Gastrocnemius medialis (tissue), 4 donors: Measurements from ENCODE around the gene NFIC. TPM values are rescaled to one million over a fixed set of nuclear protein-coding genes. Genes with fewer than 3 reads are reported as not detected.

Experiments
- ATAC-seq, 2 donors: fragments of 150-250 bp; one replicate each; pipeline ENCODE4 v1.9.1; 2016
- DNase-seq, 2 donors: peaks; one replicate each; pipeline ENCODE4 v3.0.0-alpha.2; 2019
- H3K27ac ChIP-seq, 4 donors: fragments of 200-600 bp; sonication (generic); 1 replicate in 1 of 4; 2 replicates in 3 of 4; pipeline ENCODE4 v1.5.1; 2016 to 2018; ENCODE audit warnings: mild to moderate bottlenecking in 2 of 4, moderate library complexity in 1 of 4
- H3K27me3 ChIP-seq, 3 donors: fragments of 200-600 bp; sonication (generic) in 2 of 3; 1 replicate in 1 of 3; 2 replicates in 2 of 3; pipeline versions ENCODE4 v1.5.1 to v1.6.0; 2016 to 2019; ENCODE audit warnings: mild to moderate bottlenecking in 1 of 3, moderate library complexity in 1 of 3
- H3K36me3 ChIP-seq, 2 donors: fragments of 200-600 bp; sonication (generic) in 1 of 2; one replicate each; pipeline ENCODE4 v1.5.1; 2017 to 2018
- H3K4me1 ChIP-seq, 2 donors: fragments of 200-600 bp; sonication (generic) in 1 of 2; one replicate each; pipeline ENCODE4 v1.5.1; 2016 to 2017; ENCODE audit warnings: mild to moderate bottlenecking in 2 of 2
- H3K4me3 ChIP-seq, 4 donors: fragments of 200-600 bp; sonication (generic) in 3 of 4; 1 replicate in 1 of 4; 2 replicates in 3 of 4; pipeline ENCODE4 v1.5.1; 2016 to 2019; ENCODE audit warnings: mild to moderate bottlenecking in 2 of 4
- H3K9me3 ChIP-seq, 3 donors: fragments of 200-600 bp; sonication (generic) in 2 of 3; 1 replicate in 1 of 3; 2 replicates in 2 of 3; pipeline ENCODE4 v1.5.1; 2016 to 2019
- POLR2A ChIP-seq, 2 donors: fragments of 450-650 bp; IDR thresholded peaks; one replicate each; pipeline ENCODE4 v1.6.1; 2017; ENCODE audit warnings: antibody characterized with exemption in 2 of 2, mild to moderate bottlenecking in 2 of 2, moderate library complexity in 2 of 2
- in situ Hi-C, 4 donors: fragments of 200-750 bp; cut with MboI; loops; one replicate each; pipeline versions ENCODE4 v1.15.0 to v1.8.0; 2017; ENCODE audit warnings: low sequenced_read_pairs in 4 of 4
- intact Hi-C: fragments of 100-400 bp; cut with DNase I; formaldehyde crosslinking; loops from one replicate; pipeline ENCODE4 v1.15.1; 2023; ENCODE audit warnings: low total_unique reads
- total RNA-seq, 4 donors: library from RNA; depleted of rRNA; stranded (reverse); fragments of >200 nt; gene quantifications; one replicate each; pipeline versions ENCODE4 v1.1.0 to v1.2.3, GENCODE V29; 2016
- TF ChIP-seq, protein P1 (sequence below), 5 experiments: fragments of 450-650 bp in 3 of 5; fragments of 200-600 bp in 2 of 5; sonication (generic) in 2 of 5; IDR thresholded peaks in 4 of 5; conservative IDR thresholded peaks in 1 of 5; 1 replicate in 4 of 5; 2 replicates in 1 of 5; pipeline ENCODE4 v1.5.1; 2016 to 2019; ENCODE audit warnings: antibody characterized with exemption in 5 of 5, mild to moderate bottlenecking in 3 of 5, moderate library complexity in 3 of 5

Gene NFIC
- total RNA-seq, 4 donors from 2014 or later = 90.2 to 403 (median 348) TPM

DNA sequence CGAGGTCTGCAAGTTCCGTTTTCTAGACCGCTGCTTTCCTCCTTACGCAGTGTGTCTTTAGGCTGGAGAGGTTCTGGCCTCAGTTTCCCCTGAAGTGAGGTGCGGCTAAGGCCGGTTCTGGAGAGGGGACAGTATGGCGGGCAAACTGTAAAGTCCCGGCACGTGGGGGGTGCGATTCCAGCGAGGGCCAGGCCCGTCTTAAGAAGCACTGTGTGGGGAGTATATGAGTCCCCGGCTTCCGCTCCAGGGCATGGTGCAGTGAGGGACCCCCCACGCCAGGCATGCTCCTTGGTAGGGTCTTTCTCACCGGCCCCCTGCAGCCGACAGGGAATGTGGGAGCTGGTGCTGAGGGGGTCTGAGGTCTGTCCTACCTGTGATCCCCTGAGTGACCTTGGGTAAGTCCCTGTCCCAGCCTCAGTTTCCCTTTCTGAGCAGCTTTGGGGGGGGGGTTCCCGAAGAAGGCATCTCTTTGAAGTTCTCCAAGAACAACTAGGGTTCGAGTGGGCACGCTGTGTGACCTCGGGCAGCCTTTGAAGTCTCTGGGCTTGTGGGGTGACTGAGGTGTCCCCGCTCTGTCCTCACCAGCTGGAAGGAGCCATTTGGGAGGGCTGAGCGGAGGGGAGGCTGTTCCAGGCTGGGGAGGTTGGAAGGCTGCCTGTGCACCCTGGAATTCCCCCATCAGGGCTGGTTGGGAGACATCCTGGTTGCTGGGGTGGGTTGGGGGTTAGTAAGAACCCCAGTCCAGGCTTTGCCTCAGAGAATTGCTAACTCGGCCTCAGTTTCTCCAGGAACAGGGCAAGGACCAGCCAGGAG, 1.5 kb downstream of the NFIC start:
- peak overlapping the region; percentile 87 to 99 (median 96) for H3K4me3 ChIP-seq
- intact Hi-C loops = loop anchor here (2.0 kb wide), 1 partner anchor 15 kb away; no protein-coding TSS in a partner anchor
- no peak for TF ChIP-seq POLR2A (IDR thresholded peaks at IDR 0.05)
- TF ChIP-seq, protein P1, sequence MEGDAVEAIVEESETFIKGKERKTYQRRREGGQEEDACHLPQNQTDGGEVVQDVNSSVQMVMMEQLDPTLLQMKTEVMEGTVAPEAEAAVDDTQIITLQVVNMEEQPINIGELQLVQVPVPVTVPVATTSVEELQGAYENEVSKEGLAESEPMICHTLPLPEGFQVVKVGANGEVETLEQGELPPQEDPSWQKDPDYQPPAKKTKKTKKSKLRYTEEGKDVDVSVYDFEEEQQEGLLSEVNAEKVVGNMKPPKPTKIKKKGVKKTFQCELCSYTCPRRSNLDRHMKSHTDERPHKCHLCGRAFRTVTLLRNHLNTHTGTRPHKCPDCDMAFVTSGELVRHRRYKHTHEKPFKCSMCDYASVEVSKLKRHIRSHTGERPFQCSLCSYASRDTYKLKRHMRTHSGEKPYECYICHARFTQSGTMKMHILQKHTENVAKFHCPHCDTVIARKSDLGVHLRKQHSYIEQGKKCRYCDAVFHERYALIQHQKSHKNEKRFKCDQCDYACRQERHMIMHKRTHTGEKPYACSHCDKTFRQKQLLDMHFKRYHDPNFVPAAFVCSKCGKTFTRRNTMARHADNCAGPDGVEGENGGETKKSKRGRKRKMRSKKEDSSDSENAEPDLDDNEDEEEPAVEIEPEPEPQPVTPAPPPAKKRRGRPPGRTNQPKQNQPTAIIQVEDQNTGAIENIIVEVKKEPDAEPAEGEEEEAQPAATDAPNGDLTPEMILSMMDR (IDR thresholded peaks at IDR 0.05 in 4 of 5, conservative IDR thresholded peaks at IDR 0.05 in 1 of 5) = no peak
- H3K27ac ChIP-seq = peak overlapping the region; percentile 98 to 100 (median 98)
- H3K36me3 ChIP-seq = no peaks in the 10 kb centered on the region
- in situ Hi-C loops = no loop called here
- H3K9me3 ChIP-seq = no peaks in the 10 kb centered on the region
- no peaks in the 10 kb centered on the region for H3K27me3 ChIP-seq
- ATAC-seq (peak; percentile 1 to 2), DNase-seq (no peak)
- peaks cover 33 to 46% of the 10 kb centered on the region in 2 donors for H3K4me1 ChIP-seq

DNA sequence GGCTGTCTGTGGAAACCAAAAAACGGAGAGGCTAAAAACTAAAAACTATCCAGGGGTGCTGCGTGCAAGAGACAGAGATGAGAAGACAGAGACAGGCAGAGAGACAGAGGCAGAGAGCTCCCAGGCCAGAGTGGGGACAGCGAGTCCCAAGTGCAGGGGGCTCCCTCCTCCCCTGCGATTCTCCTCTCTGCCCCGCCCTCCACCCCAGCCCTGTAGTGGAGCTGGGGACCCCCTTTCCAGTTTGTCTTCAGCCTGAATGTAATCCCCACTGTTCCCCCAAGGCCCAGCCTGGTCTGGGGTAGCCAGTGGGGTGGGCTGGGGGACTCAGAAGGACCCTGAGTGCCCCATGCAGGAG, 2.0 kb downstream of the NFIC start:
- intact Hi-C loops = loop anchor here (2.0 kb wide), 1 partner anchor 14 kb away; no protein-coding TSS in a partner anchor
- no peak for DNase-seq
- no peaks in the 10 kb centered on the region for H3K9me3 ChIP-seq
- peak overlapping the region; percentile 87 to 99 (median 96) for H3K4me3 ChIP-seq
- TF ChIP-seq, protein P1 (IDR thresholded peaks at IDR 0.05 in 4 of 5, conservative IDR thresholded peaks at IDR 0.05 in 1 of 5) = no peak
- TF ChIP-seq POLR2A (IDR thresholded peaks at IDR 0.05) = no peak
- H3K27me3 ChIP-seq = no peaks in the 10 kb centered on the region
- in situ Hi-C loops = no loop called here
- peak overlapping the region; percentile 98 to 100 (median 98) for H3K27ac ChIP-seq
- H3K36me3 ChIP-seq = no peaks in the 10 kb centered on the region
- H3K4me1 ChIP-seq = peaks cover 35 to 46% of the 10 kb centered on the region in 2 donors
- ATAC-seq = no peak

DNA sequence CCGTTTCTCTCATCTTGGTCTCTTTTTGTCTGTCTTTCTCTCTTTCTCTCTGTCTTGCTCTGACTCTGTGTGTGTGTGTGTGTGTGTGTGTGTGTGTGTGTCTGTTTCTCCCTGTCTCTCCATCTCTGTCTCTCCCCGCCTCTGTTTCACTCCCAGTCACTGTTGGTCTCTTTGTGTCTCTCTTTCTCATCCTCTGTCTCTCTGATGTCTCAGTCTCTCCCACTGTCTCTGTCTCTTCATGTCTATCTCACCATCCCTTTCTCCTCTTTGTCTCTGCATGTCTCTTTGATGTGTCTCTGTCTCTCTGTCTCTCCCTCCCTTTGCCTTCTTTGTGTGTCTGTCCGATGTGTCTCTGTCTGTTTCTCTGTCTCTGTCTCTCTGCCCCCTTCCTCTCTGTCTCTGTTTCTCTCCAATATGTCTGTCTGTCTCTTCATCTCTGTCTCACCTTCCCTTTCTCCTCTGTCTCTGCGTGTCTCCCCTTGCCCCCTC, 2.5 kb downstream of the NFIC start:
- in situ Hi-C loops (no loop called here), intact Hi-C loops (loop anchor here (2.0 kb wide), 1 partner anchor 14 kb away; no protein-coding TSS in a partner anchor)
- H3K4me1 ChIP-seq = peaks cover 38 to 51% of the 10 kb centered on the region in 2 donors
- H3K27me3 ChIP-seq = no peaks in the 10 kb centered on the region
- TF ChIP-seq, protein P1 (IDR thresholded peaks at IDR 0.05 in 4 of 5, conservative IDR thresholded peaks at IDR 0.05 in 1 of 5) = no peak
- no peak for TF ChIP-seq POLR2A (IDR thresholded peaks at IDR 0.05)
- H3K4me3 ChIP-seq = peak overlapping the region; percentile 87 to 99 (median 96)
- no peaks in the 10 kb centered on the region for H3K36me3 ChIP-seq
- no peaks in the 10 kb centered on the region for H3K9me3 ChIP-seq
- peak overlapping the region; percentile 98 to 100 (median 98) for H3K27ac ChIP-seq
- DNase-seq = no peak
- no peak for ATAC-seq

DNA sequence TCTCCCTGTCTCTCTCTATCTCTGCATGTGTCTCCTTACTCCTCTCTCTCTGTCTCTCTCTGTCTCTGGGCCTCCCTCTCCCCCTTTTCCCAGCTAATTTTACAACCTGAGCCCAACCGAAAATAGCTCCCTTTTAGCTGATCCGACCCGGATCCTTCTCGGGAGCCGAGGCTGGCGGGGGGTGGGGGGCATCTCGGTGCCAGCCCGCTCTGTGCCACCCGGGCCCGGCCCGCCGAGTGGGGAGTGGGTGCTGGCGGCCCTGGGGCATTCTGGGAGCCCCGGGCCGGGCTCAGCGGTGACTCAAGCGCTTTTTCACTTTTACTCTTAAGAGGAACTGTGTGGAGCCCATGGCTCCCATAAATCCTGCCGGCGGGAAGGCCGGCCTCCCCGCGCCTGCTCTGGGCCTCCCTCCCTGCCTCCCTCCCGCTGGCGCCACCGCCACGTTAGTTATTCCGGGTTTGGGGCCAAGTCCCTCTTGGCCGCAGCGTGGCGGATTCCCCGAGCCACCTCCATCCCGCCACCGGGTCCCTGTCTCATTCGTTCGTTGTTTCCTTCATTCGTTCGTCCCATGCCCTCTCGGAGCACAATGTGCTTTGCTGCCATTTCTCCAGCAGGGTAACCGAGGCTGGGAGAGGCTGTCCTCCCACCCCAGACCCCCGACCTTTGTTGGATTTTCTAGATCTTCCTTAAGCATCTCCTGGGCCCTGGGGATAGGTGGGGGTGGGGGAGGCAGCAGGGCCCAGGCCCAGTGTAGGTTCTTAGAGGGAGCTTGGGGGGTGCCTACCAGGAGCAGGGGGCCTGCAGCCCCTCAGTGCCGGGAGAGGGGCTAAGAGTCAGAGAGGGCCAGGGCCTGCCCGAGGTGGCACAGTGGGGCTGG, 3.2 kb downstream of the NFIC start:
- TF ChIP-seq, protein P1 (IDR thresholded peaks at IDR 0.05 in 4 of 5, conservative IDR thresholded peaks at IDR 0.05 in 1 of 5) = peak in 1 of 5 experiments; percentile 13
- peak; percentile 85 to 93 for TF ChIP-seq POLR2A (IDR thresholded peaks at IDR 0.05)
- peak overlapping the region; percentile 98 to 100 (median 98) for H3K27ac ChIP-seq
- H3K27me3 ChIP-seq = no peaks in the 10 kb centered on the region
- intact Hi-C loops (loop anchor here (2.0 to 10.0 kb wide), 2 partner anchors 13 to 1305 kb away; no protein-coding TSS in a partner anchor), in situ Hi-C loops (loop anchor here in 2 of 4 donors (10.0 kb wide), 1 partner anchor 55 kb away; no protein-coding TSS in a partner anchor)
- DNase-seq (peak; percentile 67 to 83), ATAC-seq (peak; percentile 5 to 18)
- H3K4me1 ChIP-seq = peaks cover 44 to 57% of the 10 kb centered on the region in 2 donors
- H3K4me3 ChIP-seq = peak overlapping the region; percentile 87 to 99 (median 96)
- H3K36me3 ChIP-seq = no peaks in the 10 kb centered on the region
- H3K9me3 ChIP-seq = no peaks in the 10 kb centered on the region
